HCT116 (cell line): Measurements from ENCODE around the gene FBXO47. TPM values are rescaled to one million over a fixed set of nuclear protein-coding genes. Genes with fewer than 3 reads are reported as not detected.

Experiments used
- ATAC-seq: fragments of 200-7000 bp; cut with Tn5 transposase; 2 replicates; pipeline ENCODE4 v1.9.1; 2020; ENCODE audit warnings: mild to moderate bottlenecking, moderate library complexity
- BruUV-seq: library from RNA; stranded (reverse); fragments of 400-500 nt; replicated peaks from 2 replicates; lab custom pipeline; 2021; lab: Mats Ljungman, UMichigan
- CTCF ChIA-PET: fragments of 300-600 bp; sonication (Branson Sonifier 250); formaldehyde crosslinking; loops from one replicate; lab custom pipeline; 2021; ENCODE audit warnings: antibody characterized with exemption; lab: Charles Lee
- POLR2A ChIA-PET: fragments of 300-600, 350-600 bp; sonication (Branson Sonifier 250); formaldehyde crosslinking; loops from one replicate; lab custom pipeline; 2021; ENCODE audit warnings: antibody characterized with exemption; lab: Charles Lee
- RAD21 ChIA-PET, 2 experiments: fragments of 300-600 bp; sonication (Branson Sonifier 250); formaldehyde crosslinking; loops; one replicate each; lab custom pipeline; 2023; ENCODE audit warnings: low total read pairs in 2 of 2; ENCODE audit not compliant: uncharacterized antibody in 2 of 2, unreplicated experiment in 2 of 2, low non-redundant PET in 1 of 2; lab: Charles Lee
- DNase-seq: peaks from one replicate; pipeline ENCODE4 v3.0.0-alpha.2; 2010; ENCODE audit warnings: low read depth, low spot score
- H2AFZ ChIP-seq: fragments of 200-600 bp; shearing (Covaris generic), sonication (generic); 2 replicates; pipeline ENCODE4 v1.6.1; 2017; ENCODE audit warnings: low read depth, mixed run types, mixed read lengths, antibody characterized with exemption, low read length; ENCODE audit not compliant: poor library complexity, severe bottlenecking
- H3K27ac ChIP-seq: 2 replicates; pipeline ENCODE4 v1.5.1; 2012; ENCODE audit warnings: low read depth, low read length
- H3K27me3 ChIP-seq: fragments of 200-600 bp; sonication (generic); 2 replicates; pipeline ENCODE4 v1.6.1; 2016; ENCODE audit warnings: mixed run types, low read length, mixed read lengths; ENCODE audit not compliant: insufficient read depth
- H3K36me3 ChIP-seq, 2 experiments: fragments of 200-500 bp in 1 of 2; fragments of 200-600 bp in 1 of 2; sonication (Bioruptor generic) in 1 of 2; sonication (generic) in 1 of 2; 2 replicates each; pipeline versions ENCODE4 v1.5.1 to v1.6.1; 2014 to 2016; ENCODE audit warnings: low read length in 2 of 2, inconsistent platforms in 1 of 2, mixed read lengths in 1 of 2, mixed run types in 1 of 2; ENCODE audit not compliant: insufficient read depth in 2 of 2, control insufficient read depth in 1 of 2
- H3K4me1 ChIP-seq, 2 experiments: fragments of 200-600 bp in 1 of 2; sonication (generic) in 1 of 2; 2 replicates each; pipeline versions ENCODE4 v1.5.1 to v1.6.1; 2012 to 2017; ENCODE audit warnings: low read length in 2 of 2, inconsistent platforms in 1 of 2, mild to moderate bottlenecking in 1 of 2, mixed read lengths in 1 of 2, mixed run types in 1 of 2, moderate library complexity in 1 of 2; ENCODE audit not compliant: insufficient read depth in 2 of 2, control insufficient read depth in 1 of 2
- H3K4me2 ChIP-seq: fragments of 200-600 bp; sonication (generic); 2 replicates; pipeline ENCODE4 v1.6.1; 2017; ENCODE audit warnings: mixed run types, low read length, mixed read lengths
- H3K4me3 ChIP-seq, 2 experiments: fragments of 200-600 bp in 1 of 2; sonication (generic) in 1 of 2; replicated peaks in 1 of 2; 2 replicates each; pipeline ENCODE4 v1.5.1; 2011 to 2016; ENCODE audit warnings: low read length in 2 of 2, control low read depth in 1 of 2, low read depth in 1 of 2, mild to moderate bottlenecking in 1 of 2, mixed read lengths in 1 of 2, mixed run types in 1 of 2
- H3K79me2 ChIP-seq: fragments of 200-600 bp; sonication (generic); 2 replicates; pipeline ENCODE4 v1.6.1; 2017; ENCODE audit warnings: mild to moderate bottlenecking, mixed run types, low read length, moderate library complexity, mixed read lengths; ENCODE audit not compliant: insufficient read depth
- H3K9ac ChIP-seq: fragments of 200-600 bp; sonication (generic); 2 replicates; pipeline ENCODE4 v1.6.1; 2016; ENCODE audit warnings: low read length, mixed read lengths
- H3K9me2 ChIP-seq: fragments of 200-600 bp; sonication (generic), shearing (Covaris generic); 2 replicates; pipeline ENCODE4 v1.6.1; 2017; ENCODE audit warnings: mixed run types, mild to moderate bottlenecking, moderate library complexity; ENCODE audit not compliant: insufficient read depth
- H3K9me3 ChIP-seq, 2 experiments: fragments of 200-500 bp in 1 of 2; fragments of 200-600 bp in 1 of 2; sonication (Bioruptor generic) in 1 of 2; sonication (generic) in 1 of 2; 2 replicates each; pipeline ENCODE4 v1.6.1; 2014 to 2017; ENCODE audit warnings: low read length in 2 of 2, mixed read lengths in 2 of 2, inconsistent platforms in 1 of 2, low read depth in 1 of 2, mild to moderate bottlenecking in 1 of 2, mixed run types in 1 of 2, moderate library complexity in 1 of 2; ENCODE audit not compliant: control insufficient read depth in 1 of 2, insufficient read depth in 1 of 2
- H4K20me1 ChIP-seq: fragments of 200-600 bp; sonication (generic), shearing (Covaris generic); 2 replicates; pipeline ENCODE4 v1.6.1; 2017; ENCODE audit warnings: mixed run types, mild to moderate bottlenecking, moderate library complexity; ENCODE audit not compliant: insufficient read depth
- ATF3 ChIP-seq: IDR thresholded peaks from 2 replicates; pipeline ENCODE4 v1.6.1; 2012
- CBX3 ChIP-seq: IDR thresholded peaks from 2 replicates; pipeline ENCODE4 v1.6.1; 2012; ENCODE audit warnings: low read depth
- CEBPB ChIP-seq: IDR thresholded peaks from 2 replicates; pipeline ENCODE4 v1.6.1; 2012; ENCODE audit warnings: low read depth
- CTCF ChIP-seq, 3 experiments: fragments of 200-600 bp in 1 of 3; sonication (generic) in 1 of 3; IDR thresholded peaks in 2 of 3; conservative IDR thresholded peaks in 1 of 3; 2 replicates each; pipeline ENCODE4 v1.5.1; 2012 to 2017; ENCODE audit warnings: low read depth in 2 of 3, low read length in 2 of 3, antibody characterized with exemption in 1 of 3, borderline replicate concordance in 1 of 3, control low read depth in 1 of 3, mild to moderate bottlenecking in 1 of 3, mixed read lengths in 1 of 3, mixed run types in 1 of 3, moderate library complexity in 1 of 3; ENCODE audit not compliant: insufficient read depth in 1 of 3
- EGR1 ChIP-seq: IDR thresholded peaks from 2 replicates; pipeline ENCODE4 v1.6.1; 2012; ENCODE audit warnings: low read depth
- ELF1 ChIP-seq: IDR thresholded peaks from 2 replicates; pipeline ENCODE4 v1.6.1; 2012; ENCODE audit warnings: low read depth, borderline replicate concordance
- EZH2 ChIP-seq: fragments of 200-600 bp; sonication (generic); IDR thresholded peaks from 2 replicates; pipeline ENCODE4 v1.6.1; 2017; ENCODE audit warnings: antibody characterized with exemption, mixed run types
- EZH2phosphoT487 ChIP-seq: fragments of 200-600 bp; IDR thresholded peaks from 2 replicates; pipeline ENCODE4 v1.6.1; 2018; ENCODE audit warnings: antibody characterized with exemption, borderline replicate concordance
- FOSL1 ChIP-seq: IDR thresholded peaks from 2 replicates; pipeline ENCODE4 v1.6.1; 2012; ENCODE audit warnings: low read depth
- MAX ChIP-seq: IDR thresholded peaks from 2 replicates; pipeline ENCODE4 v1.6.1; 2012
- POLR2A ChIP-seq: IDR thresholded peaks from 2 replicates; pipeline ENCODE4 v1.7.0; 2011; ENCODE audit warnings: borderline replicate concordance; ENCODE audit not compliant: insufficient read depth, insufficient read length; ENCODE audit errors: extremely low read depth
- REST ChIP-seq: IDR thresholded peaks from 2 replicates; pipeline ENCODE4 v1.6.1; 2012; ENCODE audit warnings: low read depth
- SP1 ChIP-seq: IDR thresholded peaks from 2 replicates; pipeline ENCODE4 v1.6.1; 2012; ENCODE audit warnings: low read depth
- ZBTB33 ChIP-seq: IDR thresholded peaks from 2 replicates; pipeline ENCODE4 v1.6.1; 2011; ENCODE audit warnings: mild to moderate bottlenecking, low read length, moderate library complexity; ENCODE audit not compliant: insufficient replicate concordance; ENCODE audit errors: extremely low read depth
- ZNF274 ChIP-seq: fragments of 200-500 bp; sonication (Bioruptor generic); IDR thresholded peaks from 2 replicates; pipeline ENCODE4 v1.6.1; 2014; ENCODE audit warnings: mild to moderate bottlenecking, low read depth, low read length, inconsistent platforms
- intact Hi-C: fragments of 100-400 bp; cut with micrococcal nuclease; formaldehyde crosslinking; loops from 2 replicates; pipeline ENCODE4 v1.10.0; 2022
- total RNA-seq: library from RNA; stranded (reverse); gene quantifications from one replicate; pipeline ENCODE4 v1.2.1, GENCODE V29; 2021; ENCODE audit not compliant: unreplicated experiment

FBXO47 gene
- total RNA-seq, 1 experiment from 2014 or later: not detected

- TF ChIP-seq REST (no peak), FOSL1 (no peak), EZH2phosphoT487 (no peak), CTCF (IDR thresholded peaks at IDR 0.05 in 2 of 3, conservative IDR thresholded peaks at IDR 0.05 in 1 of 3; ENCODE audit: borderline replicate concordance in 1 of 3, insufficient read depth in 1 of 3, low read depth in 2 of 3, low read length in 2 of 3) (no peak), ZNF274 (no peak)
- TF ChIP-seq, all 23 proteins: peak for 0
Measured at GRCh38 chr17:38958756-38959155, 8.4 kb downstream of the FBXO47 start (continued).

GRCh38 chr17:38958326-38958725 is 8.9 kb downstream of the FBXO47 start:
- no TSS peak for BruUV-seq
- no peak for DNase-seq
- H3K79me2 ChIP-seq: no peaks in the 10 kb centered on the region
- H2AFZ ChIP-seq: peak overlapping the region; percentile 98
- no peak overlapping the region for H3K4me2 ChIP-seq
- H3K4me1 ChIP-seq: peaks cover 0 to 10% of the 10 kb centered on the region in 2 experiments; a peak in 2 of 4 replicates
- intact Hi-C loops: no loop called here
- RAD21 ChIA-PET: no interaction called here
- no peaks in the 10 kb centered on the region for H3K27me3 ChIP-seq
- H3K9me2 ChIP-seq: no peaks in the 10 kb centered on the region
- H3K4me3 ChIP-seq: no peak overlapping the region
- CTCF ChIA-PET: interaction anchor here (1.2 kb wide), 1 partner anchor 12 kb away, joined by 4 read pairs; no protein-coding TSS in a partner anchor
- H4K20me1 ChIP-seq: no peaks in the 10 kb centered on the region
- POLR2A ChIA-PET: no interaction called here
- no peaks in the 10 kb centered on the region for H3K9me3 ChIP-seq
- H3K36me3 ChIP-seq: no peaks in the 10 kb centered on the region
- no peak overlapping the region for H3K9ac ChIP-seq
- ATAC-seq: no peak
- H3K27ac ChIP-seq: no peak overlapping the region
- TF ChIP-seq POLR2A (no peak), CBX3 (no peak), CEBPB (no peak), ZBTB33 (no peak), ATF3 (no peak), ZNF274 (no peak), ELF1 (no peak), SP1 (no peak), EGR1 (no peak), EZH2 (no peak), MAX (no peak)
